GM23338 (cell line): ENCODE measurements around the gene ETNPPL. TPM values are rescaled to one million over a fixed set of nuclear protein-coding genes. Genes with fewer than 3 reads are reported as not detected.

ENCODE experiments used
- ATAC-seq: fragments of 200-7000 bp; cut with Tn5 transposase; 3 replicates; pipeline ENCODE4 v1.9.1; 2020
- DNase-seq: peaks from one replicate; pipeline ENCODE4 v3.0.0-alpha.2; 2015; ENCODE audit warnings: low spot score
- H2AFZ ChIP-seq: fragments of 200-600 bp; sonication (generic); 2 replicates; pipeline ENCODE4 v1.8.0; 2016; ENCODE audit warnings: antibody characterized with exemption, mild to moderate bottlenecking, moderate library complexity
- H3F3A ChIP-seq: fragments of 200-600 bp; sonication (generic); replicated peaks from 2 replicates; pipeline ENCODE4 v1.8.0; 2017; ENCODE audit warnings: antibody characterized with exemption, mixed run types, low read depth
- H3K27ac ChIP-seq: fragments of 200-600 bp; sonication (generic); 2 replicates; pipeline ENCODE4 v1.6.1; 2016; ENCODE audit warnings: low read depth
- H3K27me3 ChIP-seq: fragments of 200-600 bp; sonication (generic); 2 replicates; pipeline ENCODE4 v1.8.0; 2016; ENCODE audit warnings: mild to moderate bottlenecking, mixed run types, moderate library complexity; ENCODE audit not compliant: insufficient read depth
- H3K36me3 ChIP-seq: fragments of 200-600 bp; sonication (generic); 2 replicates; pipeline ENCODE4 v1.8.0; 2016; ENCODE audit warnings: mild to moderate bottlenecking; ENCODE audit not compliant: insufficient read depth
- H3K4me1 ChIP-seq: fragments of 200-600 bp; sonication (generic); 2 replicates; pipeline ENCODE4 v1.8.0; 2016; ENCODE audit warnings: mild to moderate bottlenecking, moderate library complexity; ENCODE audit not compliant: insufficient read depth
- H3K4me2 ChIP-seq: fragments of 200-600 bp; sonication (generic); 2 replicates; pipeline ENCODE4 v1.7.1; 2017; ENCODE audit warnings: mixed run types
- H3K4me3 ChIP-seq: fragments of 200-600 bp; sonication (generic); 2 replicates; pipeline ENCODE4 v1.6.1; 2016; ENCODE audit warnings: mixed run types
- H3K79me2 ChIP-seq: fragments of 200-600 bp; sonication (generic); replicated peaks from 2 replicates; pipeline ENCODE4 v1.8.0; 2017; ENCODE audit warnings: mild to moderate bottlenecking; ENCODE audit not compliant: insufficient read depth
- H3K9me2 ChIP-seq: fragments of 200-600 bp; sonication (generic); 2 replicates; pipeline ENCODE4 v1.8.0; 2017; ENCODE audit not compliant: insufficient read depth
- H4K20me1 ChIP-seq: fragments of 200-600 bp; sonication (generic); replicated peaks from 2 replicates; pipeline ENCODE4 v1.8.0; 2017; ENCODE audit warnings: mild to moderate bottlenecking; ENCODE audit not compliant: insufficient read depth
- H3K27ac Mint-ChIP-seq: 2 replicates; pipeline ENCODE4 v1.8.0; 2020; ENCODE audit warnings: inconsistent platforms, mild to moderate bottlenecking, moderate library complexity, mixed read lengths
- H3K27me3 Mint-ChIP-seq: 3 replicates; pipeline ENCODE4 v1.8.0; 2022; ENCODE audit warnings: low read depth, mild to moderate bottlenecking, moderate library complexity, mixed read lengths, inconsistent platforms; ENCODE audit not compliant: insufficient read depth, poor library complexity
- H3K36me3 Mint-ChIP-seq: 3 replicates; pipeline ENCODE4 v1.8.0; 2021; ENCODE audit warnings: low read depth, mild to moderate bottlenecking, inconsistent platforms, moderate library complexity, mixed read lengths
- H3K4me1 Mint-ChIP-seq: 3 replicates; pipeline ENCODE4 v1.8.0; 2020; ENCODE audit warnings: mild to moderate bottlenecking, inconsistent platforms, mixed read lengths
- H3K4me3 Mint-ChIP-seq: 3 replicates; pipeline ENCODE4 v1.8.0; 2021; ENCODE audit warnings: moderate library complexity, mild to moderate bottlenecking, inconsistent platforms, mixed read lengths
- H3K9me3 Mint-ChIP-seq: 3 replicates; pipeline ENCODE4 v1.8.0; 2020; ENCODE audit warnings: moderate library complexity, mild to moderate bottlenecking, inconsistent platforms, mixed read lengths
- CREB1 ChIP-seq: fragments of 250-450 bp; sonication (Bioruptor Pico); IDR thresholded peaks from 2 replicates; pipeline ENCODE4 v1.5.0; 2020; ENCODE audit warnings: low read depth, mild to moderate bottlenecking, moderate library complexity
- EZH2 ChIP-seq: fragments of 200-600 bp; sonication (generic); IDR thresholded peaks from one replicate; pipeline ENCODE4 v1.8.0; 2017; ENCODE audit warnings: antibody characterized with exemption, mild to moderate bottlenecking, low read depth; ENCODE audit not compliant: unreplicated experiment
- POLR2AphosphoS5 ChIP-seq: IDR thresholded peaks from 2 replicates; pipeline ENCODE4 v1.6.1; 2016; ENCODE audit warnings: antibody characterized with exemption, low read depth
- STAT1 ChIP-seq: IDR thresholded peaks from one replicate; pipeline ENCODE4 v1.6.1; 2016; ENCODE audit warnings: antibody characterized with exemption; ENCODE audit not compliant: unreplicated experiment
- polyA plus RNA-seq: library from polyadenylated mRNA; unstranded; fragments of >200 nt; fragmentation: Nextera tagmentation; extraction: Ambion mirVana; gene quantifications from 2 replicates; pipeline ENCODE4 v1.2.1, GENCODE V29; 2016
- total RNA-seq: library from RNA; depleted of rRNA; stranded (reverse); fragments of >200 nt; shearing (Covaris generic); gene quantifications from 2 replicates; pipeline ENCODE4 v1.2.3, GENCODE V29; 2014
- TF ChIP-seq, protein P1 (sequence below): fragments of 250-450 bp; sonication (Bioruptor Pico); IDR thresholded peaks from 2 replicates; pipeline ENCODE4 v1.5.0; 2020; ENCODE audit warnings: mild to moderate bottlenecking, moderate library complexity
- TF ChIP-seq, protein P2 (sequence below): IDR thresholded peaks from 2 replicates; pipeline ENCODE4 v1.6.1; 2016; ENCODE audit warnings: antibody characterized with exemption
- TF ChIP-seq, protein P3 (sequence below): IDR thresholded peaks from one replicate; pipeline ENCODE4 v1.6.1; 2018; ENCODE audit warnings: antibody characterized with exemption; ENCODE audit not compliant: unreplicated experiment

The ETNPPL gene
- total and polyA plus RNA-seq, 2 experiments from 2014 or later, result 1.2 to 1.5 TPM

DNA sequence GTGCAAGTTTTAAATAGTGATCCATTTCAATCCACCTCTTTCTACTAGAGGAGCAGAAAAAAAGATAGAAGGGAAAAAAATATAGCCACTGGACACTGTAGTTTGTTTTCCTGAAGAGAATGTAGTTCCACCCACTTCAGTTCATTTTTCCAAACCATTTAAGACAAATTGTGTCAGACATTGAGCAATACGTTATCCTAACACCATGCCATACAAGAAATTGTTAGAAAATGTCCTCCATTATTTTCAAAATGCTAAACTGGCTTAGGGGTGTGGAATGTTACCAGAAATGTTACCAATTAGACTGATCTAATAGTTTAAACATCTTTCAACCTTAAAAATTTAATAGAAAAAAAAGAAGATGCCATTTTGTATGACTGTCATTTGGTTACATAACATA lies 48.6 kb upstream of the ETNPPL start (continued):
- TF ChIP-seq, protein P1, sequence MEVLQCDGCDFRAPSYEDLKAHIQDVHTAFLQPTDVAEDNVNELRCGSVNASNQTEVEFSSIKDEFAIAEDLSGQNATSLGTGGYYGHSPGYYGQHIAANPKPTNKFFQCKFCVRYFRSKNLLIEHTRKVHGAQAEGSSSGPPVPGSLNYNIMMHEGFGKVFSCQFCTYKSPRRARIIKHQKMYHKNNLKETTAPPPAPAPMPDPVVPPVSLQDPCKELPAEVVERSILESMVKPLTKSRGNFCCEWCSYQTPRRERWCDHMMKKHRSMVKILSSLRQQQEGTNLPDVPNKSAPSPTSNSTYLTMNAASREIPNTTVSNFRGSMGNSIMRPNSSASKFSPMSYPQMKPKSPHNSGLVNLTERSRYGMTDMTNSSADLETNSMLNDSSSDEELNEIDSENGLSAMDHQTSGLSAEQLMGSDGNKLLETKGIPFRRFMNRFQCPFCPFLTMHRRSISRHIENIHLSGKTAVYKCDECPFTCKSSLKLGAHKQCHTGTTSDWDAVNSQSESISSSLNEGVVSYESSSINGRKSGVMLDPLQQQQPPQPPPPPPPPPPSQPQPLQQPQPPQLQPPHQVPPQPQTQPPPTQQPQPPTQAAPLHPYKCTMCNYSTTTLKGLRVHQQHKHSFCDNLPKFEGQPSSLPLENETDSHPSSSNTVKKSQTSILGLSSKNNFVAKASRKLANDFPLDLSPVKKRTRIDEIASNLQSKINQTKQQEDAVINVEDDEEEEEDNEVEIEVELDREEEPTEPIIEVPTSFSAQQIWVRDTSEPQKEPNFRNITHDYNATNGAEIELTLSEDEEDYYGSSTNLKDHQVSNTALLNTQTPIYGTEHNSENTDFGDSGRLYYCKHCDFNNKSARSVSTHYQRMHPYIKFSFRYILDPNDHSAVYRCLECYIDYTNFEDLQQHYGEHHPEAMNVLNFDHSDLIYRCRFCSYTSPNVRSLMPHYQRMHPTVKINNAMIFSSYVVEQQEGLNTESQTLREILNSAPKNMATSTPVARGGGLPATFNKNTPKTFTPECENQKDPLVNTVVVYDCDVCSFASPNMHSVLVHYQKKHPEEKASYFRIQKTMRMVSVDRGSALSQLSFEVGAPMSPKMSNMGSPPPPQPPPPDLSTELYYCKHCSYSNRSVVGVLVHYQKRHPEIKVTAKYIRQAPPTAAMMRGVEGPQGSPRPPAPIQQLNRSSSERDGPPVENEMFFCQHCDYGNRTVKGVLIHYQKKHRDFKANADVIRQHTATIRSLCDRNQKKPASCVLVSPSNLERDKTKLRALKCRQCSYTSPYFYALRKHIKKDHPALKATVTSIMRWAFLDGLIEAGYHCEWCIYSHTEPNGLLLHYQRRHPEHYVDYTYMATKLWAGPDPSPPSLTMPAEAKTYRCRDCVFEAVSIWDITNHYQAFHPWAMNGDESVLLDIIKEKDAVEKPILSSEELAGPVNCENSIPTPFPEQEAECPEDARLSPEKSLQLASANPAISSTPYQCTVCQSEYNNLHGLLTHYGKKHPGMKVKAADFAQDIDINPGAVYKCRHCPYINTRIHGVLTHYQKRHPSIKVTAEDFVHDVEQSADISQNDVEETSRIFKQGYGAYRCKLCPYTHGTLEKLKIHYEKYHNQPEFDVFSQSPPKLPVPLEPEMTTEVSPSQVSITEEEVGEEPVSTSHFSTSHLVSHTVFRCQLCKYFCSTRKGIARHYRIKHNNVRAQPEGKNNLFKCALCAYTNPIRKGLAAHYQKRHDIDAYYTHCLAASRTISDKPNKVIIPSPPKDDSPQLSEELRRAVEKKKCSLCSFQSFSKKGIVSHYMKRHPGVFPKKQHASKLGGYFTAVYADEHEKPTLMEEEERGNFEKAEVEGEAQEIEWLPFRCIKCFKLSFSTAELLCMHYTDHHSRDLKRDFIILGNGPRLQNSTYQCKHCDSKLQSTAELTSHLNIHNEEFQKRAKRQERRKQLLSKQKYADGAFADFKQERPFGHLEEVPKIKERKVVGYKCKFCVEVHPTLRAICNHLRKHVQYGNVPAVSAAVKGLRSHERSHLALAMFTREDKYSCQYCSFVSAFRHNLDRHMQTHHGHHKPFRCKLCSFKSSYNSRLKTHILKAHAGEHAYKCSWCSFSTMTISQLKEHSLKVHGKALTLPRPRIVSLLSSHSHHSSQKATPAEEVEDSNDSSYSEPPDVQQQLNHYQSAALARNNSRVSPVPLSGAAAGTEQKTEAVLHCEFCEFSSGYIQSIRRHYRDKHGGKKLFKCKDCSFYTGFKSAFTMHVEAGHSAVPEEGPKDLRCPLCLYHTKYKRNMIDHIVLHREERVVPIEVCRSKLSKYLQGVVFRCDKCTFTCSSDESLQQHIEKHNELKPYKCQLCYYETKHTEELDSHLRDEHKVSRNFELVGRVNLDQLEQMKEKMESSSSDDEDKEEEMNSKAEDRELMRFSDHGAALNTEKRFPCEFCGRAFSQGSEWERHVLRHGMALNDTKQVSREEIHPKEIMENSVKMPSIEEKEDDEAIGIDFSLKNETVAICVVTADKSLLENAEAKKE, result no peak
- TF ChIP-seq, protein P2, sequence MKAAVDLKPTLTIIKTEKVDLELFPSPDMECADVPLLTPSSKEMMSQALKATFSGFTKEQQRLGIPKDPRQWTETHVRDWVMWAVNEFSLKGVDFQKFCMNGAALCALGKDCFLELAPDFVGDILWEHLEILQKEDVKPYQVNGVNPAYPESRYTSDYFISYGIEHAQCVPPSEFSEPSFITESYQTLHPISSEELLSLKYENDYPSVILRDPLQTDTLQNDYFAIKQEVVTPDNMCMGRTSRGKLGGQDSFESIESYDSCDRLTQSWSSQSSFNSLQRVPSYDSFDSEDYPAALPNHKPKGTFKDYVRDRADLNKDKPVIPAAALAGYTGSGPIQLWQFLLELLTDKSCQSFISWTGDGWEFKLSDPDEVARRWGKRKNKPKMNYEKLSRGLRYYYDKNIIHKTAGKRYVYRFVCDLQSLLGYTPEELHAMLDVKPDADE, result no peak
- no peak for TF ChIP-seq EZH2
- TF ChIP-seq, protein P3, sequence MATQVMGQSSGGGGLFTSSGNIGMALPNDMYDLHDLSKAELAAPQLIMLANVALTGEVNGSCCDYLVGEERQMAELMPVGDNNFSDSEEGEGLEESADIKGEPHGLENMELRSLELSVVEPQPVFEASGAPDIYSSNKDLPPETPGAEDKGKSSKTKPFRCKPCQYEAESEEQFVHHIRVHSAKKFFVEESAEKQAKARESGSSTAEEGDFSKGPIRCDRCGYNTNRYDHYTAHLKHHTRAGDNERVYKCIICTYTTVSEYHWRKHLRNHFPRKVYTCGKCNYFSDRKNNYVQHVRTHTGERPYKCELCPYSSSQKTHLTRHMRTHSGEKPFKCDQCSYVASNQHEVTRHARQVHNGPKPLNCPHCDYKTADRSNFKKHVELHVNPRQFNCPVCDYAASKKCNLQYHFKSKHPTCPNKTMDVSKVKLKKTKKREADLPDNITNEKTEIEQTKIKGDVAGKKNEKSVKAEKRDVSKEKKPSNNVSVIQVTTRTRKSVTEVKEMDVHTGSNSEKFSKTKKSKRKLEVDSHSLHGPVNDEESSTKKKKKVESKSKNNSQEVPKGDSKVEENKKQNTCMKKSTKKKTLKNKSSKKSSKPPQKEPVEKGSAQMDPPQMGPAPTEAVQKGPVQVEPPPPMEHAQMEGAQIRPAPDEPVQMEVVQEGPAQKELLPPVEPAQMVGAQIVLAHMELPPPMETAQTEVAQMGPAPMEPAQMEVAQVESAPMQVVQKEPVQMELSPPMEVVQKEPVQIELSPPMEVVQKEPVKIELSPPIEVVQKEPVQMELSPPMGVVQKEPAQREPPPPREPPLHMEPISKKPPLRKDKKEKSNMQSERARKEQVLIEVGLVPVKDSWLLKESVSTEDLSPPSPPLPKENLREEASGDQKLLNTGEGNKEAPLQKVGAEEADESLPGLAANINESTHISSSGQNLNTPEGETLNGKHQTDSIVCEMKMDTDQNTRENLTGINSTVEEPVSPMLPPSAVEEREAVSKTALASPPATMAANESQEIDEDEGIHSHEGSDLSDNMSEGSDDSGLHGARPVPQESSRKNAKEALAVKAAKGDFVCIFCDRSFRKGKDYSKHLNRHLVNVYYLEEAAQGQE, result no peak

DNA sequence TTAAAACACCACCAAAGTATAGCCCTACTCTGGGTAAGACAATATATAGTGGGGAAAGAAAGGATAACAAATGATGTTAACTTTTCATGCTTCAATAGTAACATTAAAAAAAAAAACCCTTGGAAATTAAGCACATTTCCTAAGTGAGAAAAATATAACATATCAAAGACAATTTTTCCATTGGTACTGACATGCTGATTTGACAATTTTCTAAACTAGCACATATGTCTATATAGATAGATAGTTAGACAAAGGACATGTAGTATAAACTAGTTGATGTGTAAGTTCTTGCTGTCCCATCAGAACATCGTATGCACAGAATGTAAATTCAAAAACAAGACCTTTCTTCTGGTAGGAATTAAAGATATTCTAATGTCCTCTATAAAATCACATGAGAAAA lies 47.2 kb upstream of the ETNPPL start:
- ATAC-seq (no peak), DNase-seq (no peak)
- Histone ChIP-seq H3K4me1 (no peaks in the 10 kb centered on the region), H3F3A (no peaks in the 10 kb centered on the region), H3K27ac (no peak overlapping the region), H4K20me1 (no peaks in the 10 kb centered on the region), H3K4me3 (no peak overlapping the region), H2AFZ (no peak overlapping the region), H3K79me2 (no peaks in the 10 kb centered on the region), H3K36me3 (no peaks in the 10 kb centered on the region), H3K27me3 (no peaks in the 10 kb centered on the region), H3K9me2 (0 out of 2 replicates have a peak, but pooled peaks cover 2% of the 10 kb centered on the region), H3K4me2 (no peak overlapping the region)
- no peak overlapping the region for H3K27ac Mint-ChIP-seq
- H3K27me3 Mint-ChIP-seq, result peaks cover 1% of the 10 kb centered on the region
- H3K4me1 Mint-ChIP-seq, result peaks cover 2% of the 10 kb centered on the region; the same call in 1 of the 3 replicates
- H3K4me3 Mint-ChIP-seq, result no peak overlapping the region
- H3K36me3 Mint-ChIP-seq, result no peaks in the 10 kb centered on the region
- H3K9me3 Mint-ChIP-seq, result no peaks in the 10 kb centered on the region
- TF ChIP-seq, protein P3, result no peak
- TF ChIP-seq, protein P2, result no peak
- TF ChIP-seq POLR2AphosphoS5 (no peak), CREB1 (CRISPR knock-in tag) (no peak), STAT1 (no peak)
